Measurements from ENCODE around the gene FAM163A.

Gene FAM163A

DNA sequence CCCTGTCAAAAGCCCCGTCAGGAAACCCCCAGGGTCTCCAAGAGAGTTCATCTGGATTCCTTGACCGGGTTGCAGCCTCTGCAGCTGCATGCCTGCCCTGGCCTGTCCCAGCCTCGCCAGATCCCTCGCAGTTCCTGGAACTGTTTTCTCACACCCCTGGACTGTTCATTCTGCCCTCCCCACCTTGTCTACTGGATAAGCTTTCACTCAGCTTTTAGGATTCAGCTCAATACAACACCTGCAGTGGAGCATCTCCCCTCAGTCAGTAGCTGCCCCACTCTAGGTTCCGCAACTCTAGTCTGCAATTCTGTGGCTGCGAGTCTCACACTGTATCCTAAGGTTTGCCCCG is 67.2 kb downstream of the FAM163A start:
- TF ChIP-seq GATA3 (IDR thresholded peaks at IDR 0.05; ENCODE audit: low read depth, low read length) (no peak), GATA2 (IDR thresholded peaks at IDR 0.05; ENCODE audit: low read depth, low read length) (no peak)

DNA sequence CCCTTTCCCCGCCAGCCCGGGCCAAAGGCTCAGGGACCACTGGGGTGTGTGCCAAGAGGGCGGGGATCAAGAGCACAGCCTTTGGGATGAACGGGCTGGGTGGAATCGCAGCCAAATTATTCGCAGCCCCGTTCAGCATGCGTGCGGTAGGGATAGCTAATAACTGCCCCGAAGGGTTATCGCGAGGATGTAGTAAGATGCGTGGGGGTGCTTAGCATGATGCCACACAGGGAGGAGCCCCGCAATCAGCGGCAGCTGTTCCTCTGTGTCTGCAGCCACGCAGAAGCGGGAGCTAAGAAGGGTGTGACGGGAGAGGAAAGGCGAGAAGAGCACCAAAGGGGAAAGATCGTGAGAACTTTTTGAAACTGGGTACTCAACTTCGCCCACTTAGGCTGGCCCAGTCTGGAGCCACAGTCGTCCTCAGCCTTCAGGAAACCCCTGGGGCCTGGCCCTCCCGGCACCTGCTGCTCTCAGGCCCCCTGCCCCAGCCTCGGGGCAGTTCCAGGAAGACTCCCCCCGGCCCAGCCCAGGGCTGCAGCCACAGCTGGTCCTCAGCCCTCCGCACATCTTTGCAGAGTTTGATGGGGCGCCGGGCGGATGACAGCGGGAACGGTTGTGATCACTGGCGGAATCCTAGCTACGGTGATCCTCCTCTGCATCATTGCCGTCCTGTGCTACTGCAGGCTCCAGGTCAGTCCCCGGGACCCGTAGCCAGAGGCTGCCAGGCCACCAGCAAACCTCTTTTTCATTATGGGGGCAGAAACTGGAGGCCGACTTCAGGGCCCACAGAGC is 69.6 kb downstream of the FAM163A start:
- no peak for TF ChIP-seq GATA2 (IDR thresholded peaks at IDR 0.05; ENCODE audit: low read depth, low read length)
- TF ChIP-seq GATA3 (IDR thresholded peaks at IDR 0.05; ENCODE audit: low read depth, low read length): no peak

DNA sequence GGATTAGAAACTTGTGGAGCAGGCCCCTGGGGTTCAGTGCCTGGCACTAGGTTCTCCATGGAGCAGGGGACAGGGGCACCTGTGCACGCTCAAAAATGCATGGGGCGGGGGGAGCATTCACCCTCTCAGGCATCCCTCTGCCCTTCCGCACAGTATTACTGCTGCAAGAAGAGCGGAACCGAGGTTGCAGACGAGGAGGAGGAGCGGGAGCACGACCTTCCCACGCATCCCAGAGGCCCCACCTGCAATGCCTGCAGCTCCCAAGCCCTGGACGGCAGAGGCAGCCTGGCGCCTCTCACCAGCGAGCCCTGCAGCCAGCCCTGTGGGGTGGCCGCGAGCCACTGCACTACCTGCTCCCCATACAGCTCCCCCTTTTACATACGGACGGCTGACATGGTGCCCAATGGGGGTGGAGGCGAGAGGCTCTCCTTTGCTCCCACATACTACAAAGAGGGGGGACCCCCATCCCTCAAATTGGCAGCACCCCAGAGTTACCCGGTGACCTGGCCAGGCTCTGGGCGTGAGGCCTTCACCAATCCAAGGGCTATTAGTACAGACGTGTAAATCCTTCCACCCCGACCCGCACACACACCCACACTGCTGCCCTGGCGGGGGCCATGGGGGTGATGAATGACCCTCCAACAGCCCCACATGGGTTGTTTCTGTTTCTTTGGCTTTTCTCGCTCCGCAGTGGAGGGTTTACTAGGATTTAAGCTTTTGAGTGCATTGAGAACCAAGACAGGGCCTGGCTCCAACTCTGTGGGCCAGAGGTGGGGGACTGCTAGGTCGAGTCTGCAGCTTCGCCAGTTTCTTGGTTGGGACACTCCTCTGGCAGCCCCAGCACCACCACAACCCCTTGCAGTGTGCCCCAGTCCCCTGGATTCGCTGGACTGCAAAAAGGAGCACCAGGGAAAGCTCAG is 70.8 kb downstream of the FAM163A start:
- TF ChIP-seq GATA3 (IDR thresholded peaks at IDR 0.05; ENCODE audit: low read depth, low read length): no peak
- no peak for TF ChIP-seq GATA2 (IDR thresholded peaks at IDR 0.05; ENCODE audit: low read depth, low read length)

DNA sequence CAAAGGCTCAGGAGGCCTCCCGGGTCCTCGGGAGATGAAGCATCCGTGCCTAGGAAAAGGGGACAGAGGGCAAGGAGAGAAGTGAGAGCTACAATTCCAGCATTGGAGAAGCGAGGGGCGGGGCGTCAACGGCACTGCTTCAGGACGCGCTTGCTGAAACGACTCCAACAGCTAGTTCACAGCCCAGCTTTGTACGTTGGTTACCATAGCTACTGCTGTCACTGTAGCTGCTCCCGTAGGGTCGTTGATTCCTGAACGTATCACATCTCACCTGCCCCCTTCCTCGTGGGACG is 71.4 kb downstream of the FAM163A start:
- TF ChIP-seq GATA2 (IDR thresholded peaks at IDR 0.05; ENCODE audit: low read depth, low read length): no peak
- no peak for TF ChIP-seq GATA3 (IDR thresholded peaks at IDR 0.05; ENCODE audit: low read depth, low read length)

DNA sequence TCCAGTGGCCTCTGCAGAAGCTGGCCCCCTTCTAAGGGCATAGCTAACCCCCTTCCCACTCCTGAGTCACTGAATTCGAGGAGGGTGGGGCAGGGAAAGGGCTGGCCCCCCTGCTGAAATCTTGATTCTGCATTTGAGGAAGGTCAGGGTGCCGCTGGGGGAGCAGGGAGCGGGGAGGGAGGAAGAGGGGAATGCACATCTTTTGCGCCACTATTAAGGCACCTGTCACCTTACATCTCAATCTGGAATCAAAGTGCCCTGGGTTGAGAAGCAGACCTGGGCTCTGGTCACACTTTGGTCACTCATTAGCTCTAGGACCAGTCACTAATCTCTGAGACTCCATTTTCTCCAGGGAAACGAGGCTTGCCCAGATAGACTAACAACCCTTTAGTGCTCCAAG is 72.5 kb downstream of the FAM163A start:
- TF ChIP-seq GATA2 (IDR thresholded peaks at IDR 0.05; ENCODE audit: low read depth, low read length) (no peak), GATA3 (IDR thresholded peaks at IDR 0.05; ENCODE audit: low read depth, low read length) (no peak)

DNA sequence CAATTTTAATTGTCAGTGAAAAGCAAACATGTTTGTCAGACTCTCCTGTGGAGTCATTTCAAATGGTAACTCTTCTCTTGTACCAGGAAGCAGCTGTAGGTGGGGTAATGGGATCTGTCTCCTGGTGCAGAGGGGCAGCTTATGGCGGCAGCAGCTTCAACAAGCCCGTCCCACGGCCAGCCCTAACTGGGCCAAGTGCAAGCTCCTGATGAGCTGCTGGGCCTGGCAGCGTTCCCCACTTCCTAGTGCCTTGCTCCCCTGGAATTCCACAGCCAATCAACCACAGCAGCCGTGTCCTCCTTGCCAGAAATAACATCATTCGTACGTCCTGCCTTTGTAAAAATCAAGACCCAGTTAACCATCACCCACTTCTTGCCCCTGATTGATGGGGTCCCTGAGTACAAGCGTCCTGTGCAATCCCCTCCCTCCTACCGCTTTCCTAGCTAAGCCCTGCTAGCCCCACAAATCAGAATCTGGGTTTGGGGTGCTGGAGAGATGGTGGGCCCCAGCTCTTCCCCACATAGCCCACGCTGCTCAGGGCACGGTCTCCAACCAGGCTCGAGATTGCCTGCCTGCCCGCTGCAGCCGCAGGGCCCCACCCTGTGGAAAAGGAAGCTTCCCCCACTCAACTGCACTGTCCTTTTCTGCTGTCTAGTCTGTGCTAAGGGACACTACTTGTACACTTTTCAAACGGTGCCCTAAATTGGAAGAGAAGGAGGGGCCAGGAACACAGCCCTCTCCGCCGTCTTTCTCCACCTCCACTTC is 73.3 kb downstream of the FAM163A start:
- TF ChIP-seq GATA2 (IDR thresholded peaks at IDR 0.05; ENCODE audit: low read depth, low read length): no peak
- TF ChIP-seq GATA3 (IDR thresholded peaks at IDR 0.05; ENCODE audit: low read depth, low read length): no peak

DNA sequence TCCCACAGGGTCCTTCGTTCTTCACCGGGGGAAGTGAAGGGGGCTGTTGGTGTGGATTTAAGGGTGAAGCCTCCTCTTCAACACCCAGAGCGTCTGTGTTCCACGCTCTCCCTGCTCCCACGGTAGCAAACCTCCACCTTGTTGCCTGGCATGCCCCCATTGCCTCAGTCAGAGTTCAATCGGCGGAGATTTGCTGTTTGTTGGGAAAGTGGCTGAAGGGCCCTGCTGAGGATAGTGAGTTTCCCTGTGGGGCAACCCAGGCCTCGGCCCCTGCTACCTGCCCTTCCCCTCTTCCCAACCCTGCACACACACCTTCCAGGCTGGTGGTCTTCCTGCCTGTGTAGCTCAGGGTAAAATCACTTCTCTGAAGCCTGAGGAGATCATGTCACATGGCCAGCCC is 74.0 kb downstream of the FAM163A start:
- no peak for TF ChIP-seq GATA2 (IDR thresholded peaks at IDR 0.05; ENCODE audit: low read depth, low read length)
- no peak for TF ChIP-seq GATA3 (IDR thresholded peaks at IDR 0.05; ENCODE audit: low read depth, low read length)

DNA sequence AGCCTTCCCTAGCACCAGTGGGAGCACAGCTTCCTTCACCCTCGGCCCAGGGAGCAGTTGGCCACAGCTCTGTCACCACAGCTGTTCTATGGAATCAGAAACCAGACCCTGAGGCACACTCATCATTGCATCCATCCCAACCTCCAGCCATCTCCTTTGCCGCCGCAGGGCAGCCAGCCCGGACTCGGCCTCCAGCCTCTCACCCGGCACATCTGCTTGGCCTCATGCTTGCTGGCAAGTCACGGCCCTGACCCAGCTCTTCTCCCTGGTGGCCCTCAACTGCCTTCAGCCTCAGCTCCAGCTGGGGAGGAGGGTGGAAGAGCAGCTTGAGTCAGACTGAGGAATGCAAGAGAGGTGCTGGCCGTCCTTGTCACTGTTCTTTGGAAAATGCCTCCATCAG is 74.7 kb downstream of the FAM163A start:
- TF ChIP-seq GATA3 (IDR thresholded peaks at IDR 0.05; ENCODE audit: low read depth, low read length): no peak
- no peak for TF ChIP-seq GATA2 (IDR thresholded peaks at IDR 0.05; ENCODE audit: low read depth, low read length)

DNA sequence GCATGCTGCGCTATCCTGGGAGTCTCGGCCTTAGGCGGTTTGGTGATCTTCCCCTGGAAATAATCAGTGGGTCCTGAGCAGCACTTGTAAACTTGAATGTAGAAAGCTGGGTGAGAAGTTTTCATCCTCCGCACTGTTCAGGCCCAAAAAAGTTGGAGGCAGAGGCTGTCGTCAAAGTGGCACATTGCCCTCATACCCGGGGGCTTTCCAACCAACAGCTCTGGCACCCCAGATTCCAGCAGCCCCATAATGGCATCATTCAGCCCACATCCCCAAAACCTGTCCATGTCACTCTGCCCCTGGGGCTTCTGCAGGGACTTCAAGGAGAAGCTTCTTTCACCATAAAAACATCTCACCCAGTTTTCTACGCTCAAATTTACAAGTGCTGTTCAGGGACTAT is 75.2 kb downstream of the FAM163A start:
- TF ChIP-seq GATA3 (IDR thresholded peaks at IDR 0.05; ENCODE audit: low read depth, low read length): no peak
- TF ChIP-seq GATA2 (IDR thresholded peaks at IDR 0.05; ENCODE audit: low read depth, low read length): no peak

DNA sequence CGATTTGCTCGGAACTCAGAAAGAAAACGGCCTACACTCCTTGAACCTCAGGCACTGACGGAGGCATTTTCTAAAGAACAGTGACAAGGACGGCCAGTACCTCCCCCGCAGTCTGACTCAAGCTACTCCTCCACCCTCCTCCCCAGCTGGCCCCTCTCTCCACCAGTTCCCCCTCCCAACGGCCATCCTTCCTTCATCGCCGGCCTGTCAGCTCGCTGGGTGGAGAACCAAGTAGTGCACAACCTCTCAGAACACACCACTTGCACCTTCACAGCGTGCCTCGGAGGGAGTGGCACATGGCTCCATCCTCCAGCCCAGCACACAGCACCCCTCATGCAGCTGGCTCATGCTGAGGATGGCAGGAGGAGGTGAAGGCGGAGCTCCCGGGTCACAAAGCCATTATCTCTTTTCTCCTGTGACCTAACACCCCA is 75.7 kb downstream of the FAM163A start:
- TF ChIP-seq GATA3 (IDR thresholded peaks at IDR 0.05; ENCODE audit: low read depth, low read length): no peak
- TF ChIP-seq GATA2 (IDR thresholded peaks at IDR 0.05; ENCODE audit: low read depth, low read length): no peak

DNA sequence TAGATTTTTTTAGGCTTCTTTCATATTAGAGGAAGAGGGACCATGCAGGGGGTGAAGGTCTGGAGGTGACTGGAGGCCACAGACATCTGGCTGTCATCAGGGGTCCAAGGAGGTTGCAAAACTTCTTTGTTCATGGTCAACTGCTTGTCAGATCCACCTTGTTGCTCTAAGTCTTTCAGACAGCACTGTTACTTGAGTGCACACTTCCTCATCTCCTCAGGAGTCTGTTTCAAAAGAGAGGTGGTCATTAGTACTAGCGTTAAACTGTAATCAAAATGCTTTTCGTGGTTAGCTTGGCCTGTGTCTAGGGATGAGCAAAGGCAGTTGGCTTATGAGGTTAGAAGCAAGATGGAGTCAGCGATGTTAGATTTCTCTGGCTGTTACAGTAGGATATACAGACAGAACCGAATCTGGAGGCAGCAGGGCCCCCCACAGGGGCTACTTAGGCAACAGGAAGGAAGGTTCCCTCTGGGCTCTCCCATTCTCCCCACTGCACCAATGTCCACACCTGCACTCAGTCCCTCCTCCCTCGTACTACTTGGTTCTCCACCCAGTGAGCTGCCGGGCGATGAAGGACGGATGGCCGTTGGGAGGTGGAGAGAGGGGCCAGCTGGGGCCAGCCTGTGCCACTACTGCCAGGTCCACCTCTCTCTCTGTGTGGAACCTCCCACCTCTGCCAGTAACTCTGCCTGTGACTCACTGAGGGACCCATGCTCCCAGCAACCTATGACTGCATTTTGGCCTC is 77.3 kb downstream of the FAM163A start:
- TF ChIP-seq GATA3 (IDR thresholded peaks at IDR 0.05; ENCODE audit: low read depth, low read length) (no peak), GATA2 (IDR thresholded peaks at IDR 0.05; ENCODE audit: low read depth, low read length) (no peak)

DNA sequence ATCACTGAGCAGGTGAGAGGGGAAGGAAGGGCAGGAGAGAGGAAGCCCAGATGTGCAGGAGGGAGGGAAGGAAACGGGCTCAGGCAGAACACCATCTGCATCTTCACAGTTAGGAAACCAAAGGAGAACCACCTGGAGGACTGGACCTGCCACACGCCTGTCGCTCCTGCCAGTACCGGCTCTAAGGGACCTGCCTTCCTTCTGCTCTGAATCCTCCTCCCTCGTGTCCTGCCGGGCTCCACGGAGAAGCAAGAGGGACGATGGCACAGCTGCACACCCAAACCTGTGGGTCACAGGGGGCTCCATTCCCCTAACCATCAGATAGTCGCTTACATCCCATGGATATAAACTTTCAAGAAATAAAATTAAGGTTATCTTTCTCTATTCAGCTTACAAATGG is 78.4 kb downstream of the FAM163A start:
- TF ChIP-seq GATA3 (IDR thresholded peaks at IDR 0.05; ENCODE audit: low read depth, low read length): no peak
- TF ChIP-seq GATA2 (IDR thresholded peaks at IDR 0.05; ENCODE audit: low read depth, low read length): no peak

DNA sequence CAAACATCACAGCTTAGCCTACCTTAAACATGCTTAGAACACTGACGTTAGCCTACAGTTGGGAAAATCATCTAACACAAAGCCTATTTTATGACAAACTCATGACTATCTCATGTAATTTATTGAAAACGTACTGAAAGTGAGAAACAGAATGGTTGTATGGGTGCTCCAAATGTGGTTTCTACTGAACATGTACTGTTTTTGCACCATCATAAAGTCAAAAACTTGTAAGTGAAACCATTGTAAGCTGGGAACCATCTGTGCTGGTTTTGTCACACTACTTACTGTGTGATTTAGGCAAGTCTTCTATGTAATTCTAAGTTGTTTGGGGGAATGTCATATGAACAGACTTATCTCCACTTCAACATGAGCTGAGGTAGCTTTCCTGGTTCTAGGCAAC is 79.0 kb downstream of the FAM163A start:
- no peak for TF ChIP-seq GATA2 (IDR thresholded peaks at IDR 0.05; ENCODE audit: low read depth, low read length)
- no peak for TF ChIP-seq GATA3 (IDR thresholded peaks at IDR 0.05; ENCODE audit: low read depth, low read length)

DNA sequence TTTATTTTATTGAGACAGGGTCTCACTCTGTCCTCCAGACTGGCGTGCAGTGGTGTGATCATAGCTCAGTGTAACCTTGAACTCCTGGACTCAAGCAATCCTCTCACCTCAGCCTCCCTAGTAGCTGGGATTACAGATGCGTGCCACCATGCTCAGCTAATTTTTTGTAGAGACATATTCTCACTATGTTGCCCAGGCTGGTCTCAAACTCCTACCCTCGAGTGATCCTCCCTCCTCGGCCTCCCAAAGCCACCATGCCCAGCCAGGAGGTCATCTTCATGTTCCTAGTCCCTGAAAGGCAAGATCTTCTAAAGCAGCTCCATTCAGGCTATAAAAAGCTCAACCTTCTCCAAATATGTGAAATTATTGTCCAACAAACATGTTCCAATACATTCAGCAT is 80.6 kb downstream of the FAM163A start:
- TF ChIP-seq GATA2 (IDR thresholded peaks at IDR 0.05; ENCODE audit: low read depth, low read length) (no peak), GATA3 (IDR thresholded peaks at IDR 0.05; ENCODE audit: low read depth, low read length) (no peak)

All from SH-SY5Y (cell line).